Coronary artery (tissue), 2 donors: ENCODE data around the gene JUND.

Experiments used
- DNase-seq: peaks from one replicate; pipeline ENCODE4 v3.0.0-alpha.2; 2017; ENCODE audit warnings: low spot score
- H3K27ac ChIP-seq, 2 donors: fragments of 200-600 bp; sonication (generic); one replicate each; pipeline ENCODE4 v1.5.1; 2016 to 2019
- H3K4me3 ChIP-seq: fragments of 200-600 bp; sonication (generic); 2 replicates; pipeline ENCODE4 v1.5.1; 2016; ENCODE audit warnings: mild to moderate bottlenecking, moderate library complexity
- CTCF ChIP-seq: fragments of 200-600 bp; sonication (generic); IDR thresholded peaks from one replicate; pipeline ENCODE4 v1.5.1; 2019; ENCODE audit warnings: antibody characterized with exemption

The JUND gene

GRCh38 chr19:18308051-18308947, 26.9 kb upstream of the JUND start:
- TF ChIP-seq CTCF = no peak
- no peak for DNase-seq
- H3K27ac ChIP-seq = peak overlapping the region; percentile 93 to 97
- peak overlapping the region; percentile 39 for H3K4me3 ChIP-seq

- peak overlapping the region; percentile 93 to 97 for H3K27ac ChIP-seq
- H3K4me3 ChIP-seq = peak overlapping the region; percentile 39
- TF ChIP-seq CTCF = no peak
- DNase-seq = no peak
Measured at GRCh38 chr19:18307271-18307681, 25.9 kb upstream of the JUND start.

- no peak for DNase-seq
- Histone ChIP-seq H3K4me3 (peak overlapping the region; percentile 39), H3K27ac (peak overlapping the region; percentile 93 to 97)
- TF ChIP-seq CTCF = no peak
Measured at GRCh38 chr19:18306888-18307260, 25.5 kb upstream of the JUND start.

- peak overlapping the region; percentile 7 for H3K4me3 ChIP-seq
- DNase-seq = no peak
- no peak for TF ChIP-seq CTCF
- H3K27ac ChIP-seq = peak overlapping the region; percentile 93 to 97
Measured at GRCh38 chr19:18306209-18306887, 24.9 kb upstream of the JUND start.

GRCh38 chr19:18304458-18305310, 23.3 kb upstream of the JUND start:
- peak; percentile 98 for DNase-seq
- peak overlapping the region; percentile 70 for H3K4me3 ChIP-seq
- peak overlapping the region; percentile 93 to 97 for H3K27ac ChIP-seq
- TF ChIP-seq CTCF = no peak

- H3K4me3 ChIP-seq = peak overlapping the region; percentile 70
- no peak for DNase-seq
- peak overlapping the region; percentile 93 to 97 for H3K27ac ChIP-seq
- TF ChIP-seq CTCF = no peak
Measured at GRCh38 chr19:18304208-18304457, 22.7 kb upstream of the JUND start.
